Fibroblast of skin of left biceps (primary cell): Measurements from ENCODE around the gene MS4A7.
"Not testable (repeated sequence)": the region's sequence is repeated elsewhere in the genome, so short reads cannot be mapped to it uniquely, and the experiment has no call there.

Experiments
- DNase-seq, 2 experiments: peaks; one replicate each; pipeline ENCODE4 v3.0.0-alpha.2; 2013; ENCODE audit warnings: low read depth in 2 of 2

The MS4A7 gene, protein sequence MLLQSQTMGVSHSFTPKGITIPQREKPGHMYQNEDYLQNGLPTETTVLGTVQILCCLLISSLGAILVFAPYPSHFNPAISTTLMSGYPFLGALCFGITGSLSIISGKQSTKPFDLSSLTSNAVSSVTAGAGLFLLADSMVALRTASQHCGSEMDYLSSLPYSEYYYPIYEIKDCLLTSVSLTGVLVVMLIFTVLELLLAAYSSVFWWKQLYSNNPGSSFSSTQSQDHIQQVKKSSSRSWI

DNA sequence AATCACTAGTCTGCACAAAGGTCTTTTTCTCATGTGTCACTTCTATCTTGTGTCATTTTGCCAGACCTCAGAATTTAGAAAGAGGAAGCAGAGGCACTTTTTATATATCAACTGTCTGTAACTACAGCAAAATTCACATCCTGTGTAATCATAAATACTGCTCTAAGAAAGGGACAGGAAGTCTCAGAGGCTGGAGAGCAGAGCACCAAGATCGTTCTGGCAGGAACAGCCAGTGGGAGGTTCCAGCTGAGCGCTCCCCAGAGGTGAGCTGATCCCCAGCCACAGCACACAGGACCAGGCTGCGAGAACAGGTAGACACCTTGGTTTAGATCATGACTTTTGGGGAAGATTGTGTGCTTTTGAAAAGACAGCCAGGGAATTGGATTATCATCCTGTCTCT is at the start of gene MS4A7:
Gene MS4A7 (plus strand): TSS at position 179 of the 400 bp plus-strand sequence. CDS start 4,610 bp downstream, outside the sequence.
- DNase-seq = no peak

DNA sequence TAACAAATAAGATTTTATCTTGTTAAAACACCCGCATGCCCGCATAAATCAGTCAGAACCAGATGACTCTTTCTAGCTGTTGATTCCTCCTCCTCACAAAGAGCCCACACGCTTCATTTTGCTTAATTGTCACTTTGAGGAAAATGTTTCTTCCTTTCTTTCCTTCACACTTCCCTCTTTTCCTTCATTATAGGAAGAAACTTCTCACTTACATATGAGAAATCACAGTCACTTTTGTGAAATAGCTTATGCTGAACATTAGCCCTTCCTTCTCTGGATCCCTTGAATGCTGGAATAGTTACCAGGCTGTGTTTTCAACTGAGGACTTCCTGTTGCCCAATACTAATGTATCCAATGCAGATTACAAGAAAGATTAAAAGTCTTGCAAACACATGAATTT is 45.5 kb upstream of the MS4A7 start:
- DNase-seq = no peak

DNA sequence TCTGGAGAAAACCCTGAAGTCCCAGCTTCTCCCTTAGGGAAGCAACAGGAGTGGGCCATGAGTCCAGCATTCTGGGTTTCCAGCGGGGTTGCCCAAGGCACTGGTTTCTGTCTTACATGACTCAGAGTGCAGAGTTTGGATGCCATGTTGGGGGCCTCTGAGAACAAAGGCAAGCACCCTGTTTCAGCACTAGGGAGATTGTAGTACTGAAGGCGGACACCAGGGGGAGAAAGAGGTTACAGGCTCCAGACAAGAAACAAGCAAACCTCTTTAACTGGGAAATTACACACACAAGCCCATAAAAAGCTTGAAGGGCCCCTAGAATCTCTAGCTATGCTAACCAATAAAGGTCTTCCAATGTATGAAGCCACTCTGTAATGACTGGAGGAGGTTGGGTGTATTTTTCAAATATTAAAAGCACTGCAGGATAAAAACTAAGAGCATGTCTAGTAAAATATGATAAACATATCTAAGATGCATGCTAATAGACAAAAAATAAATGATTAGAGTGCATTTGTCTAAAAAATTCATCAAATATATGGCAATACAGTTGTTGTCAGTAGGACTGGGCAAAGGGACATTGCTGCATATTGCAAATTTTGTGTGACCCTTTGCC is 44.2 kb upstream of the MS4A7 start:
- DNase-seq = no peak

DNA sequence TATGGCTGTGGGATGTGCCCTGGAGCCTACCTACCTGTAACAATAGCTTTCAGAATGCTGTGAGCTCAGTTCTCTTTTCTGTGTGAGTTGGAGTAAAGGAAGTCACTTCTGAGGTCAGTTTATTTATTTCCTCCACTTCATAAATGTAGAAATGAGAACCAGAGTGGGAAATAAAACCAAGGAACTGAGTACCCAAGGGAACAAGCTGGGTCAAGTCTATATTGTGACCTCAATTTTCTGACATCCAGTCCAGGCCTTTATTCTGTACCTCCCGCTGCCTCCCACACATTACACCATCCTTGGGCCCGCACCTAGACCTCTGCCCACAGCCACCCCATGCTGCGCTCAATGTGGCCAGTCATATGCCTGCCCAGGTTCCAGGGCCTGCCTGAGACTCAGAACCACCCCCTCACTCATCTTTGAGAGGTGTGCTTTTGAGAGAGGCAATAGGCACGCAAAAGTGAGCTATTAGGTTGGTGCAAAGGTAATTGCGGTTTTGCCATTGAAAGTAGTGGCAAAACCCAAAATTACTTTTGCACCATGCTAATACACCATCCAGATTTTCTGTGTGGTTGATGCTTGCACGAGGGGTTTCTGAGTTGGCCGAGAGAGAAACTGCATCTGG is 41.5 kb upstream of the MS4A7 start:
- no peak for DNase-seq

DNA sequence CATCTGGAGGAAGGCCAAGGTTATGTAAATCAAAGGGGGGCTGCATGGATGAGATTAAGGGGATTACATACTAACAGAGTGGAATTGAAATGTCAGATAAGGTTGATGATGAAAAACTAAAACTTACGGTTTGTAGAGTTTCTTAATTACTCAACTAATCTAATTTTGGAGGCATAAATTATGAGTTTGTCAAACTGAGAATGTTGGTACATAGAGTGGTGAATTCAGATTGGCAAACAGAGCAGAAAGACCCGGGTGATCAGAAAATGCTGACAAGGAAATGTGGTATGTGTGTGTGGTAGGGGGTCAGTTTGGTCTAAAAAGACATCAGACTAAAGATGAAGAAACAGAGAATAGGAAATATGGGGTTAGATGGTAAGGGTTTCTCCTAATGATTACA is 40.3 kb upstream of the MS4A7 start:
- DNase-seq = no peak

DNA sequence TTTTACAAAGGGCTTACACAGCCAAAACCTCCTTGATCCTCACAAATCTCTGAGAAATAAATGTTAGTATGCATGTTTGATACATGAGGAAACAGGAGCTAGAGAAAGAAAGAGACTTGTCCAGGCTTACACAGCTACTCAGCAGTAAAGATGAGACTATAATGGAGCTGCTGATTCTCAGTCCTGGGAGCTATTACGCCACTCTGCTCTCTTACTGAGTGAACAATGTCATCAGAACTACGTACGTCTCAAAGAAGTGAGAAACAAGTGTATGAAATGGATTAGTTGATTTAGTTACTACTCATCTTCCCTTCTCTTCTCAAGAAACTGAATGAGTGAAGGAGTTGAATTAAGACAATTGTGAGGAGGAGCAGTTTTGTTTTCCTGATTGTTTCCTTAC is 39.0 kb upstream of the MS4A7 start:
- DNase-seq = no peak

DNA sequence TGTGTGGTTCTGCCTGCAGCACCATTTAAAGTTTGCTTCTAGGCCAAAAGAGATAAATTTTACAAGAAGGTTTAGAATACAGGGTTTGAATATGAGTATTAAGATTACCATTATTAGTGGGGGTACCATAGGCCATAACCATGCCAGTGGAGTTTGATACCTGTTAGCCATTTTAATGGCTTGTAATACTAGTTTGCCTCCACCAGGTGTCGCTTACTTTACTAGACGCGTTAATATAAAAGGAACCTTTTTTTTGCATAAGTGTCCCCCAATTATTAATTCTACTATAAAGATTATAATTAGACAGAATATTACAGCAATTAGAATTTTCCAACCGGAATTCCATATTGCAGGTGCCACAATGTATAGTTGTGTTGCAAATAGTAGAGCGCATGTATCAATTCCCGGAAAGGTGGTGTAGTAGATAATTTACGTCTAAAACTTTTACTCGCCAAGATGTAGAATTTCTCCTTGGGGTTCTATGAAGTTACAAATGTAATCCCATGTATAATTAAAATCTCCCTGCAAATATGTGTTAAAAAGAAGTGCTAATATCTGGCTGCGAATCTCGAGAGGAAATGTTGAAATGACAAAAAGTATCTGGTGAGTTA is 35.1 kb upstream of the MS4A7 start:
- DNase-seq = no peak

DNA sequence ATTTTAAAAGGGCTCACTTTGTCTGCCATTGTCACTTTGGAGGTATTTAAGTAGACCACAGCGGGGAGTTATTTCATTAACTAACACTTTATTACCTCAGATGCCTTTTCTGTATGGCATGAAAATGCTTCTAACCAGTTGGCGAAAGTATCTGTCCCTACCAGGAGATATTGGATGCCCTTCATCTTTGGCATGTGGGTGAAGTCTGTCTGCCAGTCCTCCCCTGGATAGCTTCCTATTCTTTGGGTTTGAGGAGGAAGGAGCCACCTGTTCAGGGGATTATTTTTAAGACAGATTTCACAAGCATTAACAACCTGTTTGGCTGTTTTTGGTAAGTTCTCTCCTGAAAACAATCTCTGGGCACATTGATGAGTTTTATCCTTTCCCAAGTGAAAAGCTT is 34.2 kb upstream of the MS4A7 start:
- DNase-seq = no peak

DNA sequence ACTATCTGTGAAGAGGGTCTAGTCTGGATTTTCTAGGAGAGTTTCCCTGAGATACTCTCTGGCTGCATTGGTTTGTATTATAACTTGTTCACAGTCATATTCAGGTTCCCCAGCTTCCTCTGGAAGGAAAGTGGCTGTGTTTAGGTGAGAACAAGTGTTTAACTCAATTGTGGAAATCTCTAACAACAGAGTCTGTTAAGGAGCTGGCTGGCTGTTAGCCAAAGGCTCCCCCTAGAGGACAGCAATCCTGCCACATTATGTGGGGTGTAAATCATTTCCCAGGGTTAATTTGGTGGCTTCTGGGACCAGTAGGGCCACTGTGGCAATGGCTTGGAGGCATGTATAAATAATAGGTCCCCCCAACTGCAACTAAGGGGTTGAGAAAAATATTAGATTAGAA is 32.8 kb upstream of the MS4A7 start:
- DNase-seq = no peak

DNA sequence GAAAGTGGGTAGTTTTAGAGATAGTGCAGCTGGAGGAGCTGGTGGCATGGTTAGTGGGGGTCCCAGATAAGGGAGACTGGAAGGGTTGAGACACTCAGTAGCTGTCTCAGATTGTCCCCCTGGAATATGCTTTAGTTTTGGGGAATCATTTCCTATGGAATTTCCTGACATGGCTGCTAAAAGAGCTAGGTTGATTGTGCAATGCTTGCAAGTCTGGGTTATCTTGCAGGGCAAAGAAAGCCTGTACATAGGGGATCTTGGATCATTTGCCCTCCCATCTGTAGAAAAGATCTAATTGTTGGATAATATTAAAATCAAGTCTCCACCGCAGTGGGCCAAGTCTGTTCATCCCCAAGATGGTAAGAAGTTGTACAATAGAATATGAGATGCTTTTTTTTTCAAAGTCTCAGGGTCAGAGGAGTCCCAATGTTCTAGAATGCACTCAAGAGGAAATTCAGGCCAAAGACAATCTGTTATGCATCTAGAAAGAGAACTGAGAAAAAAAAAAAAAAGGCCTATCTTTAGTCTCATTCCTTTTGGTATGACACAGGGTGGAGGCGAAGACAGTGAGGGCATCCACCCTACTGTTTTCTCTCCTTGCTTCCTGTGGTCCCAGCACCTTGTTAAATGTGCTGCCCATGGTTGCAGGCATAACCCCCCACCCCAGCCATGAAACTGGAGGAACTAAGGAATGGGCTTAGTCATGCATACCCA is 31.1 kb upstream of the MS4A7 start:
- DNase-seq = no peak

DNA sequence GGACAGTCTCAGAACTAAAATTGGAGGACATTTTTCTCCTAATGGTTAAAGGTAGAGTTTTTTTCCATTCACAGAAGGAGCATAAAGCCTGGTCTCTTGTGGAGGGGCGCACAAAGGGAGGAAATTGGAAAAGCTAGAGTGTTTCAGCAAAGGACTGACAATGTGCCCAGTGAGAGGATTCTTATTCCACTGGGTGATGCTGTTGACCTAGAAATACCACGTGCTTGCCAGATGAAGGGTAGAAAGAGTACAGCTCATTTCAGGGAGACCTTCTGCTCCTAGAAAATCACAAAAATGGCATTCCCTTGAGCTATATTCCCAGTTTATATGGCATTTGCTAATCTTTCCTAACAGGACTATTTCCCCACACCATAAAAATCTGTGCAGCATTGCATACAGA is 30.2 kb upstream of the MS4A7 start:
- no peak for DNase-seq

DNA sequence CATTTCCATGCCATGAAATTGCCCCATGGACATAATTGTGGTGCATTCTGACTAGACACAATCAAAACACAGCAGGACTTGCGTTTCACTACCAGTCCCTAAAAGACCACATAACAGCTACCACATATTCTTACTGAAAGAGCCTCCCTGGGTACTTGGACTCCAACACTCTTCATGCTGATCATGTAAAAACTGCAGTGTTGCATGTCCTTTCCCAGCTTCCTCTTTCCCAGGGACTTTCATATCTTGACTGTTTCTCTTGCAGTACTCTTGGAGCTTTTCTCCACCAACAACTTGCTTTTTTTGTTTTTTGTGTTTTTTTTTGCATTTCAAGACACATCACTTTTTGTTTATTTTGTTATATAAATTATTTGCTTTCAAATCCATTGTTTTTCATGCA is 28.3 kb upstream of the MS4A7 start:
- DNase-seq = no peak

DNA sequence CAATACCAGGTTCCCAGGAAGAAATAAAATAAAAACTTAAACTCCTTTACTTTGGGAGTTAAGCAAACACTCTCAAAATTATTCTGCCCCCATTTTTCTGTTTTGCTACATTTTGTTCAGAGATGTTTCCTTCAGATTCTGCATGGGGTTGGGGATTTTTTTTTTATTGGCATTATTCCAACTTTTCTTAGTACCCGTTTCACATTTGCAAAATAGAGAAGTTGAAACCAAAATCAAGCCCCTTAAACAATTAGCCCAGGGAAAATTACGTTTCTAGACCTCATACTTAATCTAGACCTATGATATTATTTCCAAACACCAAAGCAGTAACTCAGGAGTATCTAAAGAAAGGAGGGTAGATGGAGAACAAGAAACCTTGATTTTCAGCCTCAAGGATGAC is 20.6 kb upstream of the MS4A7 start:
- no peak for DNase-seq

DNA sequence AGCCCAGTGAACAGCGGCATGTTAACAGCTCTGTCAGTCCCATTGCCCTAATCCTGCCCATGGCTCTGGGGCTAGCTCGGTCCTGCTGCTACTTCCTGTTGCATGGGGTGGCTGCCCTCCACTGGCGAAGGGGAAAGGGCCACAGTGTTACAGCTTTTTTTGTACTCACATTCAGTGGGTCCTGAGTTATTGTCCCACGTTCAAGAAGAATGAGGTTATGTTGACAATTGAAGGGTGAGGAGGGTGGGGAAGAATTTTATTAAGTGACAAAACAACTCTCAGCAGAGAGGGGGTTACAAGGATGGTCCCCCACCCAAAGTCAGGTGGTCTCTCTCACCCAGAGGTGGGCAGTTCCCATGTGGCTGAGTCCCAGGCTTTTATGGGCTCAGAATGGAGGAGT is 17.7 kb upstream of the MS4A7 start:
- DNase-seq = no peak

DNA sequence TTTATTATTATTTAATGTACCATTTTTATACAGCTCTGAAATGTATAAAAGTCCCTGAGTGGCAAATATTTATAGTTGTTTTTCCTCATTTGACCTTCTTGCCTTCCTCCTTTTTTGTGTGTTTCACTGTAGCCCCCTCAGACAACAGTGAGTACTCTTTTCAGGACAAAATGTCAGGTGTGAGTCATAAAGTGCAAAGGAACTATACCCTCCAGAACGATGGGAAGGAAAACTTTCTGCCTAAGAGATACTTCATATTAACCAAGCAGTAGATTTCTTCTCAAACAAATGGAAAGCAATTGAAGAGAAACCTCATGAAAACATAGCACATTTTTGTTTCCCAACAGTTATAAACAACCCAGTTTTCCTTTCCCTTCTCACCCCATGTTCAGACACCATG is 16.1 kb upstream of the MS4A7 start:
- DNase-seq = no peak

DNA sequence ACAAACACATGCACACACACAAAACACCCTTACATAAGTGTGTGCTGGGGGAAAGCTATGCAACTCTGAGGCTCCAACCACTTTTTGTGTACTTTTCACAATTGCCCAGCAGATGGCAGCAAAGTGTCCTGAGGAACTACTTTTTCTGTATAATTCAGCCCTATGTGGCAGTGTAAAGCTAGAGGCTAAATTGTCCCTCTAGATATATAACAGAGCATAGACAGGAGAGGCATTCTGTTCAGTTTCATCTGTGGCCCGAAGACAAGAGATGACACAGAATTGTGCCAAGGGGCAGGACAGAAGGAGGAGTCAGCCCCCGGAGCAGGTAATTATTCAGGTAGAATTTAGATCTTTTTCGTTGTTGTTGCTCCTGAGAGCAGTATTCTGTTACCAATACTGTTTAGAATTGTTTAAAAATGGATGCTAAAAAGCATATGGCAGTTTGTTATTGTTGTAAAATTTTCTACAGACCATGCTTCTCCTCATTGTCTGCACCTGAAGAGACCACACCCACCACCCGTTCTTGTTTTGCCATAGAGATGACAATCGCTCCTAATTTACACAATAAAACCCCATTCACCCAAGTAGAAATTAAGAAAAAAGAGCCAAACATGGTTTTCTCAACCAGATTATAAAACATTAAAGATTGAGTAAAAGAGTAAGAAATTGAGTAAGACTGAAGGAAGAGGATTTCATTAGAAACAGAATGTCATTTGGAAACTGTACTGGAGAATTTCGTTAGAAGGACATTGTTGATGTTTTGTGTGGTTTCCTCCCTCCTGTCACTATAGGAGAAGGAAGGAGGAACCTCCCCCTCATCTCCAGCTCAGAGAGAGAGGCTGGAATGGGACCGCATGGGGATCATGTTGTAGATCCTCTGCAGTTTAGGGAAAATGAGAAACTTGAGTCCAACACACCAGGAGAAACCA is 14.5 kb upstream of the MS4A7 start:
- no peak for DNase-seq

DNA sequence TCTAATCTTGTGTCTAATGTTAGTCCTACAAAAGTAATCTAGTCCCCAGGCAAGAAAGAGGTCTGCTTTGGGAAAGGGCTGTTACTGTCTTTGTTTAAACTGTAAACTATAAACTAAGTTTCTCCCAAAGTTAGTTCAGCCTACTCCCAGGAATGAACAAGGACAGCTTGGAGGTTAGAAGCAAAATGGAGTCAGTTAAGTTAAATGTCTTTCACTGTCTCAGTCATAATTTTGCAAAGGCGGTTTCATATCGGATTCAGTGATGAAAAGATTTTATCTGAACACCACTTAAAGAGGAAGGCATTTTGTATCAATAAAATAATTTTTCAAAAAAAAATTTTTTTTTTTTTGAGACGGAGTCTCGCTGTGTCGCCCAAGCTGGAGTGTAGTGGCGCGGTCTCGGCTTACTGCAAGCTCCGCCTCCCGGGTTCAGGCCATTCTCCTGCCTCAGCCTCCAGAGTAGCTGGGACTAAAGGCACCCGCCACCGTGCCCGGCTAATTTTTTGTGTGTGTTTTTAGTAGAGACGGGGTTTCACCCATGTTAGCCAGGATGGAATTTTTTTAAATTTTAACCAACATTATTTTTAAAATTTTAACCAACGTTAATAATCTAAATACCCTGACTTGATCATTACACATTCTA is 11.9 kb upstream of the MS4A7 start:
- not testable (repeated sequence) for DNase-seq

DNA sequence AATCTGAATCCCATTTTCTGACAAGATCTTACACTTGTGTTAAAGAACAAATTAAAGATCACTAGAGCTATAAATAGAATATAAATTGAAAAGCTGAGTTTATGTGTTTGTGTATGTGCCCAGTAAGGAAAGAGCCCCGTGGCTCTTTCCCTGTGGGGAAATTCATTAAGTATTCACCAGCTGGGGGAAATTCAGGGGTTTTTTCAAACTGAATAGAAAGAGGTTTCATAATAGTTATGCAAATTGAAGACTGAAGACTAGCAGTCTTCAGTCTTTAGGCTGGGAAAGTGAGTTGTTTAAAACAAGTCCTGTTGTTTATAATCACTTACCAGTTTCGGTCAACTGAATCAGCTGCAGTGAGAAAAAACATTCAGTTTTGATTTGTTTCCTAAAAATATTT is 11.3 kb upstream of the MS4A7 start:
- no peak for DNase-seq

DNA sequence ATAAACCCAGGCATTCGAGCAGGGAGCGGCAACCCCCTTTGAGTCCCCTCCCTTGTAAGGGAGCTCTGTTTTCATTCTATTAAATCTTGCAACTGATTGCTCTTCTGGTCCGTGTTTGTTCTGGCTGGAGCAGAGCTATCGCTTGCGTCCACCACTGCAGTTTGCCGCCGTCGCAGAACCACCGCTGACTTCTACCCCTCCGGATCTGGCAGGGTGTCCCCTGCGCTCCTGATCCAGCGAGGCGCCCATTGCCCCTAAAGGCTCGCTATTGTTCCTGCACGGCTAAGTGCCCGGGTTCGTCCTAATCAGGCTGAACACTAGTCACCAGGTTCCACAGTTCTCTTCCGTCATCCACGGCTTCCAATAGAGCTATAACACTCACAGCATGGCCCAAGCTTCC is 10.4 kb upstream of the MS4A7 start:
- no peak for DNase-seq

DNA sequence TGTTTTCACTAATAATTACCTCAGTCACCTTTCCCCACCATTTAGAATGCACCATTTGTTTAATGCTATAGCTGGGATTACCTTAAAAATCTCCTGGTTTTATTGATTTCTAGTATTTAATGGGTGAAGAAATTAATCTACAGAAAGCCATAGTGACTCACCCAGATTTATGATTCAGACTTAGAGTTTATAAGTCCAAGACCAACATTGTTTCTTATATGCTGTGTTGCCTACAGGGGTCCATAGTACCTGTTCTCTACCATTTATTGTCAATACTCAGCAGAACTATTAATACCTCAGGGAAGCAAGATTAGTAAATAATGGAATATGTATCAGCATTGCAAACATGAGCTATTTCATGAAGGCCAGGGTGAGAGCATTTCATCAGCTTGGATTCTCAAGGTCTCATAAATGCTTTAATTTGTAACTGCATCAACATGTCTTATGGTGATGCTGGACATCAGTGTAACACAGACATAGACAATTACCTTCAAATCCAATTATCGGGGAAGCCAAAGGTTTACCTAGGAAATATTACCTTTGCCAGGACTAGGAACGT is 8.0 kb upstream of the MS4A7 start:
- DNase-seq = no peak
